B cell (primary cell): ENCODE measurements around the gene RBMS3. TPM values are rescaled to one million over a fixed set of nuclear protein-coding genes. Genes with fewer than 3 reads are reported as not detected.

Experiments
- ATAC-seq: fragments of 200-7000 bp; cut with Tn5 transposase; one replicate; pipeline ENCODE4 v1.10.0; 2021; ENCODE audit warnings: low read depth, mild to moderate bottlenecking, moderate number of reproducible peaks, moderate library complexity
- CTCF ChIA-PET: fragments of 350-600 bp; sonication (Branson Sonifier 250); formaldehyde crosslinking; loops from one replicate; lab custom pipeline; 2021; ENCODE audit warnings: antibody characterized with exemption, inconsistent platforms; lab: Charles Lee
- POLR2A ChIA-PET: fragments of 350-600 bp; sonication (Branson Sonifier 250); formaldehyde crosslinking; loops from one replicate; lab custom pipeline; 2021; ENCODE audit warnings: antibody characterized with exemption; lab: Charles Lee
- DNase-seq: peaks from one replicate; pipeline ENCODE4 v3.0.0; 2013
- H2AFZ ChIP-seq: 2 replicates; pipeline ENCODE4 v1.6.1; 2012; ENCODE audit warnings: mild to moderate bottlenecking, low read depth, low read length; ENCODE audit not compliant: insufficient read depth, poor library complexity, severe bottlenecking
- H3K27ac ChIP-seq, 2 donors: 1 replicate in 1 of 2; 2 replicates in 1 of 2; pipeline ENCODE4 v1.5.1; 2012 to 2013; ENCODE audit warnings: low read length in 2 of 2, mild to moderate bottlenecking in 2 of 2, moderate library complexity in 1 of 2
- H3K27me3 ChIP-seq, 4 experiments: fragments of 200-600 bp in 1 of 4; sonication (generic) in 1 of 4; replicated peaks in 1 of 4; 1 replicate in 2 of 4; 2 replicates in 2 of 4; pipeline versions ENCODE4 v1.6.1 to v1.7.0; 2013 to 2016; ENCODE audit warnings: low read length in 3 of 4, mild to moderate bottlenecking in 2 of 4, mixed read lengths in 1 of 4, moderate library complexity in 1 of 4; ENCODE audit not compliant: insufficient read depth in 4 of 4, control insufficient read depth in 3 of 4; ENCODE audit errors: control extremely low read depth in 1 of 4
- H3K36me3 ChIP-seq, 2 experiments: replicated peaks in 1 of 2; 1 replicate in 1 of 2; 2 replicates in 1 of 2; pipeline versions ENCODE4 v1.6.1 to v1.7.1; 2013; ENCODE audit warnings: low read length in 1 of 2; ENCODE audit not compliant: insufficient read depth in 2 of 2, control insufficient read depth in 1 of 2; ENCODE audit errors: control extremely low read depth in 1 of 2, extremely low read depth in 1 of 2
- H3K4me1 ChIP-seq, 2 donors: fragments of 200-600 bp in 1 of 2; sonication (generic) in 1 of 2; 1 replicate in 1 of 2; 2 replicates in 1 of 2; pipeline versions ENCODE4 v1.5.1 to v1.6.1; 2013 to 2017; ENCODE audit warnings: low read length in 2 of 2; ENCODE audit not compliant: control insufficient read depth in 2 of 2, insufficient read depth in 2 of 2
- H3K4me2 ChIP-seq: replicated peaks from 2 replicates; pipeline ENCODE3; 2012; ENCODE audit warnings: mild to moderate bottlenecking, low read depth, low read length; ENCODE audit not compliant: poor library complexity, severe bottlenecking
- H3K4me3 ChIP-seq, 5 experiments: fragments of 200-600 bp in 1 of 5; sonication (generic) in 1 of 5; 1 replicate in 3 of 5; 2 replicates in 2 of 5; pipeline versions ENCODE4 v1.5.1 to v1.7.0; 2011 to 2016; ENCODE audit warnings: low read length in 4 of 5, mild to moderate bottlenecking in 4 of 5, low read depth in 2 of 5, control low read depth in 1 of 5, moderate library complexity in 1 of 5; ENCODE audit not compliant: insufficient read depth in 1 of 5; ENCODE audit errors: control extremely low read depth in 1 of 5, extremely low read depth in 1 of 5
- H3K79me2 ChIP-seq: fragments of 200-600 bp; sonication (generic); one replicate; pipeline ENCODE4 v1.6.0; 2016; ENCODE audit warnings: low read length; ENCODE audit not compliant: control insufficient read depth, insufficient read depth
- H3K9ac ChIP-seq: fragments of 200-600 bp; sonication (generic); 2 replicates; pipeline ENCODE4 v1.6.1; 2017; ENCODE audit warnings: mild to moderate bottlenecking, low read length, moderate library complexity
- H3K9me3 ChIP-seq, 3 donors: one replicate each; pipeline versions ENCODE4 v1.6.1 to v1.7.1; 2013; ENCODE audit warnings: low read length in 2 of 3; ENCODE audit not compliant: control insufficient read depth in 2 of 3, insufficient read depth in 1 of 3; ENCODE audit errors: control extremely low read depth in 1 of 3
- H4K20me1 ChIP-seq: 2 replicates; pipeline ENCODE4 v1.6.0; 2012; ENCODE audit warnings: mild to moderate bottlenecking, low read length; ENCODE audit not compliant: insufficient read depth, control insufficient read depth, poor library complexity, severe bottlenecking
- H3K27ac Mint-ChIP-seq: one replicate; pipeline ENCODE4 v1.8.0; 2021; ENCODE audit warnings: mixed read lengths
- H3K27me3 Mint-ChIP-seq: one replicate; pipeline ENCODE4 v1.8.0; 2021; ENCODE audit warnings: mixed read lengths
- H3K4me1 Mint-ChIP-seq: one replicate; pipeline ENCODE4 v1.8.0; 2021; ENCODE audit warnings: mixed read lengths
- H3K4me3 Mint-ChIP-seq: one replicate; pipeline ENCODE4 v1.8.0; 2021; ENCODE audit warnings: mixed read lengths
- H3K9me3 Mint-ChIP-seq: one replicate; pipeline ENCODE4 v1.8.0; 2022; ENCODE audit warnings: mixed read lengths; ENCODE audit not compliant: insufficient read depth
- EZH2 ChIP-seq: IDR thresholded peaks from 2 replicates; pipeline ENCODE4 v1.6.1; 2012; ENCODE audit warnings: borderline replicate concordance, low read depth, mild to moderate bottlenecking, moderate library complexity, low read length; ENCODE audit not compliant: insufficient read depth, poor library complexity, severe bottlenecking
- WGBS: methylation state at CpG from one replicate; pipeline ENCODE4 v1.1.5; 2013; ENCODE audit warnings: missing lambda C conversion rate; ENCODE audit not compliant: insufficient coverage; 5-methylcytosine and 5-hydroxymethylcytosine counted together
- intact Hi-C: fragments of 100-400 bp; cut with micrococcal nuclease; formaldehyde crosslinking; loops from one replicate; pipeline ENCODE4 v1.10.0; 2022
- polyA plus RNA-seq: library from polyadenylated mRNA; depleted of rRNA; stranded (reverse); fragments of >200 nt; gene quantifications from 2 replicates; pipeline ENCODE4 v1.2.3, GENCODE V29; 2012
- total RNA-seq, 2 donors: library from RNA; stranded (reverse); fragments of 120-200 nt in 1 of 2; gene quantifications; 1 replicate in 1 of 2; 2 replicates in 1 of 2; pipeline versions ENCODE4 v1.2.3 to v1.2.4, GENCODE V29; 2013 to 2022
- TF ChIP-seq, protein P1 (sequence below): fragments of 200-600 bp; IDR thresholded peaks from one replicate; pipeline ENCODE4 v1.8.0; 2022; ENCODE audit warnings: antibody characterized with exemption, mild to moderate bottlenecking

The RBMS3 gene
- total and polyA plus RNA-seq, 2 donors (not counting 1 experiment from before 2014, with no cell fraction given) = not detected

- Histone ChIP-seq H3K9ac (no peak overlapping the region), H3K27ac (no peak overlapping the region), H3K4me1 (no peaks in the 10 kb centered on the region), H2AFZ (no peak overlapping the region), H3K9me3 (no peaks in the 10 kb centered on the region), H3K4me3 (no peak overlapping the region), H3K27me3 (no peaks in the 10 kb centered on the region), H4K20me1 (no peaks in the 10 kb centered on the region), H3K36me3 (no peaks in the 10 kb centered on the region), H3K79me2 (no peaks in the 10 kb centered on the region), H3K4me2 (no peak overlapping the region)
- H3K9me3 Mint-ChIP-seq = no peaks in the 10 kb centered on the region
- no peak overlapping the region for H3K27ac Mint-ChIP-seq
- CTCF ChIA-PET = no interaction called here
- TF ChIP-seq, protein P1, sequence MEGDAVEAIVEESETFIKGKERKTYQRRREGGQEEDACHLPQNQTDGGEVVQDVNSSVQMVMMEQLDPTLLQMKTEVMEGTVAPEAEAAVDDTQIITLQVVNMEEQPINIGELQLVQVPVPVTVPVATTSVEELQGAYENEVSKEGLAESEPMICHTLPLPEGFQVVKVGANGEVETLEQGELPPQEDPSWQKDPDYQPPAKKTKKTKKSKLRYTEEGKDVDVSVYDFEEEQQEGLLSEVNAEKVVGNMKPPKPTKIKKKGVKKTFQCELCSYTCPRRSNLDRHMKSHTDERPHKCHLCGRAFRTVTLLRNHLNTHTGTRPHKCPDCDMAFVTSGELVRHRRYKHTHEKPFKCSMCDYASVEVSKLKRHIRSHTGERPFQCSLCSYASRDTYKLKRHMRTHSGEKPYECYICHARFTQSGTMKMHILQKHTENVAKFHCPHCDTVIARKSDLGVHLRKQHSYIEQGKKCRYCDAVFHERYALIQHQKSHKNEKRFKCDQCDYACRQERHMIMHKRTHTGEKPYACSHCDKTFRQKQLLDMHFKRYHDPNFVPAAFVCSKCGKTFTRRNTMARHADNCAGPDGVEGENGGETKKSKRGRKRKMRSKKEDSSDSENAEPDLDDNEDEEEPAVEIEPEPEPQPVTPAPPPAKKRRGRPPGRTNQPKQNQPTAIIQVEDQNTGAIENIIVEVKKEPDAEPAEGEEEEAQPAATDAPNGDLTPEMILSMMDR = no peak
- no peak for TF ChIP-seq EZH2
- WGBS = 94% methylated on average over 3 of the region's 3 CpGs
- no peaks in the 10 kb centered on the region for H3K27me3 Mint-ChIP-seq
- no peak for DNase-seq
- POLR2A ChIA-PET = no interaction called here
- ATAC-seq = no peak
- no peaks in the 10 kb centered on the region for H3K4me1 Mint-ChIP-seq
- H3K4me3 Mint-ChIP-seq = no peak overlapping the region
- intact Hi-C loops = no loop called here
Observed at GRCh38 chr3:29333576-29333975, 52.7 kb downstream of the RBMS3 start.

DNA sequence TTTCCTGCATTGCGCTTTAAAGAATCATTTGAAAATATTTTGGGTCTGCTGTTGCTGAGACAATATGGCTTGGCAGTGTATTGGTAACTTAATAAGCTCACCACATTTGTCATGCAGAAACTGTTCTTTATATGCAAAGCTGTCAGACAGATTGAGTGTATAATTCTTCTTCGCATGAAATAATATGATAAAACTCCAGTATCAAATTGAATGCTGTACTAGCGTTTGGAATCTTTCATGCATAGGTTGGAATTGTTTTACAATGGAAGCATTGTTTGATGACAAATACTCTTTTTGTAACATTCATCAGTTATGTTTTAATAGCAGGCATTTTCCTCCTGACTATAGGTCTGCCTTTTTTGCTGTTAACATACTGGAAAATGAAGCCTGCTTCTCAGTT is 53.8 kb downstream of the RBMS3 start:
- Mint-ChIP-seq H3K9me3 (no peaks in the 10 kb centered on the region), H3K27ac (no peak overlapping the region), H3K4me3 (no peak overlapping the region), H3K27me3 (no peaks in the 10 kb centered on the region), H3K4me1 (no peaks in the 10 kb centered on the region)
- Histone ChIP-seq H3K4me3 (no peak overlapping the region), H3K36me3 (no peaks in the 10 kb centered on the region), H3K27me3 (no peaks in the 10 kb centered on the region), H3K27ac (no peak overlapping the region), H3K9me3 (no peaks in the 10 kb centered on the region), H3K4me2 (no peak overlapping the region), H4K20me1 (no peaks in the 10 kb centered on the region), H3K79me2 (no peaks in the 10 kb centered on the region), H3K9ac (no peak overlapping the region), H3K4me1 (no peaks in the 10 kb centered on the region), H2AFZ (no peak overlapping the region)
- no CpG with 5 or more reads among the region's 3 CpGs for WGBS
- POLR2A ChIA-PET = no interaction called here
- intact Hi-C loops = no loop called here
- no peak for ATAC-seq
- DNase-seq = no peak
- no peak for TF ChIP-seq EZH2
- TF ChIP-seq, protein P1 = no peak
- CTCF ChIA-PET = no interaction called here
